Tibial nerve (tissue), 4 donors: ENCODE results near the gene SF3B4.

ENCODE experiments used
- CTCF ChIP-seq, 5 experiments: fragments of 200-600 bp in 3 of 5; fragments of 450-650 bp in 2 of 5; sonication (generic) in 3 of 5; IDR thresholded peaks; one replicate each; pipeline ENCODE4 v1.5.1; 2016 to 2019; ENCODE audit warnings: antibody characterized with exemption in 5 of 5, mild to moderate bottlenecking in 3 of 5, moderate library complexity in 2 of 5
- EP300 ChIP-seq, 2 donors: sonication (generic); formaldehyde crosslinking; IDR thresholded peaks; one replicate each; pipeline ENCODE4 v1.6.1; 2017; ENCODE audit warnings: antibody characterized with exemption in 2 of 2, mild to moderate bottlenecking in 1 of 2

- TF ChIP-seq CTCF (IDR thresholded peaks at IDR 0.05) (peak in 2 of 5 experiments; percentile 24 to 34), EP300 (IDR thresholded peaks at IDR 0.05) (peak; percentile 55 to 100)
Measured at GRCh38 chr1:149887456-149888246, 40.0 kb downstream of the SF3B4 start.
